HepG2 (cell line): ENCODE data around the gene EPB41L1.

Experiments used
- GABPA ChIP-seq, 2 experiments: IDR thresholded peaks; 2 replicates each; pipeline ENCODE4 v1.6.1; 2011 to 2016; ENCODE audit warnings: low read depth in 2 of 2, low read length in 1 of 2, missing biosample characterization in 1 of 2, missing genetic modification characterization in 1 of 2
- HNRNPL ChIP-seq: fragments of 200-400 bp; formaldehyde crosslinking; IDR thresholded peaks from 2 replicates; pipeline ENCODE4 v1.6.1; 2017; ENCODE audit warnings: mild to moderate bottlenecking, low read depth, low read length
- KDM1A ChIP-seq: IDR thresholded peaks from 2 replicates; pipeline ENCODE4 v1.6.1; 2016; ENCODE audit warnings: missing compliant biosample characterization
- PBX2 ChIP-seq: IDR thresholded peaks from 2 replicates; pipeline ENCODE4 v1.6.1; 2016; ENCODE audit warnings: control low read depth
- SAFB2 ChIP-seq: sonication (generic); formaldehyde crosslinking; IDR thresholded peaks from 2 replicates; pipeline ENCODE4 v1.5.1; 2020; ENCODE audit warnings: missing genetic modification reagents, low read depth, mild to moderate bottlenecking, borderline replicate concordance
- STAG1 ChIP-seq: sonication (generic); formaldehyde crosslinking; IDR thresholded peaks from 2 replicates; pipeline ENCODE4 v1.4.0; 2020; ENCODE audit warnings: missing genetic modification reagents
- TF ChIP-seq, protein P1 (sequence below): sonication (generic); formaldehyde crosslinking; IDR thresholded peaks from 2 replicates; pipeline ENCODE4 v1.4.0; 2020; ENCODE audit warnings: missing genetic modification reagents
- TF ChIP-seq, protein P2 (sequence below): sonication (generic); formaldehyde crosslinking; IDR thresholded peaks from 2 replicates; pipeline ENCODE4 v1.5.0; 2020; ENCODE audit warnings: mild to moderate bottlenecking, missing genetic modification reagents, moderate library complexity

DNA sequence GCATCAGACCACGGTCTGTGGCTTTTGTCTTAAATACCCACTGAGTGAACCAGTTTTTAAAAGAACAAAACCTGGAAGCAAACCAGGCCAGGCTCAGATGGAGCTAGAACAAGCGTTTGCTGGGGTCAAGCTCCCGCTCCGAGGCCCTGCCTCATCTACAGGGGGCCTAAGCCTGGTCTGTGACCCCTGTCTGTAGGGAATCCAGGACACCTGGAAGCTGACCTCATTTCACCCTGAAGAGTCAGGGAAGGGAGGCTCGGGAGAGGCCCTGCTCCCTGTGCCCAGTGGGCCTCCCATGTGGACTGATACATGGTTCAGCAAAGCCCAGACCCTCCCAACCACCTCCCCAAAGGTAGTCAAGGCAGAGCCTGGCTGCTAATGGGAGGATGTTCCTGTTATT lies 124.8 kb downstream of the EPB41L1 start:
- TF ChIP-seq, protein P1, sequence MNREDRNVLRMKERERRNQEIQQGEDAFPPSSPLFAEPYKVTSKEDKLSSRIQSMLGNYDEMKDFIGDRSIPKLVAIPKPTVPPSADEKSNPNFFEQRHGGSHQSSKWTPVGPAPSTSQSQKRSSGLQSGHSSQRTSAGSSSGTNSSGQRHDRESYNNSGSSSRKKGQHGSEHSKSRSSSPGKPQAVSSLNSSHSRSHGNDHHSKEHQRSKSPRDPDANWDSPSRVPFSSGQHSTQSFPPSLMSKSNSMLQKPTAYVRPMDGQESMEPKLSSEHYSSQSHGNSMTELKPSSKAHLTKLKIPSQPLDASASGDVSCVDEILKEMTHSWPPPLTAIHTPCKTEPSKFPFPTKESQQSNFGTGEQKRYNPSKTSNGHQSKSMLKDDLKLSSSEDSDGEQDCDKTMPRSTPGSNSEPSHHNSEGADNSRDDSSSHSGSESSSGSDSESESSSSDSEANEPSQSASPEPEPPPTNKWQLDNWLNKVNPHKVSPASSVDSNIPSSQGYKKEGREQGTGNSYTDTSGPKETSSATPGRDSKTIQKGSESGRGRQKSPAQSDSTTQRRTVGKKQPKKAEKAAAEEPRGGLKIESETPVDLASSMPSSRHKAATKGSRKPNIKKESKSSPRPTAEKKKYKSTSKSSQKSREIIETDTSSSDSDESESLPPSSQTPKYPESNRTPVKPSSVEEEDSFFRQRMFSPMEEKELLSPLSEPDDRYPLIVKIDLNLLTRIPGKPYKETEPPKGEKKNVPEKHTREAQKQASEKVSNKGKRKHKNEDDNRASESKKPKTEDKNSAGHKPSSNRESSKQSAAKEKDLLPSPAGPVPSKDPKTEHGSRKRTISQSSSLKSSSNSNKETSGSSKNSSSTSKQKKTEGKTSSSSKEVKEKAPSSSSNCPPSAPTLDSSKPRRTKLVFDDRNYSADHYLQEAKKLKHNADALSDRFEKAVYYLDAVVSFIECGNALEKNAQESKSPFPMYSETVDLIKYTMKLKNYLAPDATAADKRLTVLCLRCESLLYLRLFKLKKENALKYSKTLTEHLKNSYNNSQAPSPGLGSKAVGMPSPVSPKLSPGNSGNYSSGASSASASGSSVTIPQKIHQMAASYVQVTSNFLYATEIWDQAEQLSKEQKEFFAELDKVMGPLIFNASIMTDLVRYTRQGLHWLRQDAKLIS (CRISPR knock-in tag): no peak
- TF ChIP-seq SAFB2 (CRISPR knock-in tag) (no peak), KDM1A (CRISPR knock-in tag) (no peak), GABPA (IDR thresholded peaks at IDR 0.05; ENCODE audit: low read depth, low read length) (no peak), GABPA (CRISPR knock-in tag; IDR thresholded peaks at IDR 0.05; ENCODE audit: low read depth) (no peak), PBX2 (CRISPR knock-in tag) (no peak), HNRNPL (no peak), STAG1 (CRISPR knock-in tag) (no peak)
- TF ChIP-seq, protein P2, sequence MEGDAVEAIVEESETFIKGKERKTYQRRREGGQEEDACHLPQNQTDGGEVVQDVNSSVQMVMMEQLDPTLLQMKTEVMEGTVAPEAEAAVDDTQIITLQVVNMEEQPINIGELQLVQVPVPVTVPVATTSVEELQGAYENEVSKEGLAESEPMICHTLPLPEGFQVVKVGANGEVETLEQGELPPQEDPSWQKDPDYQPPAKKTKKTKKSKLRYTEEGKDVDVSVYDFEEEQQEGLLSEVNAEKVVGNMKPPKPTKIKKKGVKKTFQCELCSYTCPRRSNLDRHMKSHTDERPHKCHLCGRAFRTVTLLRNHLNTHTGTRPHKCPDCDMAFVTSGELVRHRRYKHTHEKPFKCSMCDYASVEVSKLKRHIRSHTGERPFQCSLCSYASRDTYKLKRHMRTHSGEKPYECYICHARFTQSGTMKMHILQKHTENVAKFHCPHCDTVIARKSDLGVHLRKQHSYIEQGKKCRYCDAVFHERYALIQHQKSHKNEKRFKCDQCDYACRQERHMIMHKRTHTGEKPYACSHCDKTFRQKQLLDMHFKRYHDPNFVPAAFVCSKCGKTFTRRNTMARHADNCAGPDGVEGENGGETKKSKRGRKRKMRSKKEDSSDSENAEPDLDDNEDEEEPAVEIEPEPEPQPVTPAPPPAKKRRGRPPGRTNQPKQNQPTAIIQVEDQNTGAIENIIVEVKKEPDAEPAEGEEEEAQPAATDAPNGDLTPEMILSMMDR (CRISPR knock-in tag): no peak
